ENCODE data around the gene COX7A1.

The COX7A1 gene

DNA sequence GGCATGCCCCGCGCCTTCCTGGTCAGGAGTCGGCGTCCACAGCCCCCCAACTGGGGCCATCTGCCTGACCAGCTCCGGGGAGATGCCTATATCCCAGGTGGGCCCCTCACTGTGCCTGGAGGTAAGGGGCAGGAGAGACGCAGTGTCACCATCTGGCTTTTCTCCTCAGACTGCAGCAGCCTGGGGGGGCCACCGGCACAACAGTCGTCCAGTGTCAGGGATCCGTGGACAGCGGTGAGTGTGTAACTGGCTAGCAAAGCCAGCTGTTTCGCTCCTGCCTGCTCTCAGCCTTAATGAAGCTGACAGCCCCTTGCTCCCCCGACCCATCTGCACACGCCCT is 41.1 kb downstream of the COX7A1 start:
- no peak for DNase-seq

DNA sequence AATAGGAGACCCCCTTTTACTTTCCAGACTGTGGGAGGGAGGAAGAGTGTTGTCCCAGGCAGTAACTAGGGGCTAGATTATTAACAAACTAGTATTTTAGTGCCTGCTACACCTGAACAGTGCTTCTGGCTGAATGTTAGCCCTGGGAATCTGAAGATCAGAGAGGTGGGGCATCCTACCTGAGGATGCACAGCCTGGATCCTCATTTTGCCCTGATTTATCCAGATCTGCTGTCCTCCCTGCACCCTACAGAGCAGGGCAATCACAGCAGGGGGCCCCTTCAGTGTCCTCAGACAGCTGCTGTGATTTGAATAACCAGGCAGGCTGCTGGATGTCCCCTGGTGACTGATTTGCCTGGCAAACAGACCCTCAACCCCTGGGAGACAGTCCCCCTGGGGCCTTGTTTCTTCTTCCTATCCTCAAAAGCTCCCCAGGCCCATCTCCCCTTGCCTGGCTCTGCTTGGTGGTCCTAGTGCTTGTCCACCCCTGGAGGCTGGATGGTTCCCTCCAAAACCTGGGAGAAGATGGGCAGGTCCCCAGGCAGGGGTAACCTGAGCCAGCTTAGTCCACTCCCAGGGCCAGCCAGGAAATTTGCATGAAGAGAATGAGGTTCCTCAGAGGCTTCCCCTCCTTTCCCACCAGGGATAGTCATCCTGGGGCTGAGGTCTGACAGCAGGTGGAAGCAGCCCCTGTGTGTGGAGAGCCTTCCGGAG is 41.6 kb downstream of the COX7A1 start, which contains the start of gene OVOL3:
Gene OVOL3, plus strand, starts transcription at position 657 of the 713 bp plus-strand sequence. CDS start 60 bp downstream, outside the sequence.
- no peak for DNase-seq

DNA sequence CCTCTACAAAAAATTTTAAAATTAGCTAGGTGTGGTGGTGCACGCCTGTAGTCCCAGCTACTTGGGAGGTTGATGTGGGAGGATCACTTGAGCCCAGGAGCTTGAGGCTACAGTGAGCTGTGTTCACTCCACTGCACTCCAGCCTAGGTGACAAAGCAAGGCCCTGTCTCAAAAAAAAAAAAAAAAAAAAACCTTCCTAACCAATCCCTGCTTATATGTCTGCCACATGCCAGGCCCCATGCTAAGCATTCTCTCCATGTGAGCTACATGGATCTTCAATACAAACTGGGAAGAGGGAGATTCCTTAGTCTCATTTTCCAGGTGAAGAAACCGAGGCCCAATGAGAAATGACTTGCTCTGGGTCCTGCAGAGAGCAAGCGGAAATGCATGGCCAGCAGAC is 43.6 kb downstream of the COX7A1 start:
- no peak for DNase-seq

DNA sequence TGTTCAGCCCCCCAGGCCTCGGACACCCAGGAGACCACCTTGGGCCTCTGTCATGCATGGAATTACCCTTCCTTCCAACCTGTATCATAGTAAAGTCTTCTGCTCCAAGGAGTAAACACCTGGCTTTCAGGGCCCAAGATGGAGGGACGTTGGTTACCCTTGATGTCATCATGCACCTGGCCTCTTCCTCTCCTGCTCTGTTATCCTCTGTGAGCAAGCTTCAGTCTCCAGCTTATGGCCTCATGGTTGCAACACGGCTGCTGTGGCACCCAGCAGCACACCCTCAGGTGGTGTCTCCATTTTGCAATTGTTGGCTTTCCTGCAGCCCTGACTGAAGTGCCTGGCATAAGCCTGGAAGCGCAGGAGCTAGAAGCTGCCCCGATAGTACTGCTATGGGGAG is 45.3 kb downstream of the COX7A1 start:
- DNase-seq = no peak

DNA sequence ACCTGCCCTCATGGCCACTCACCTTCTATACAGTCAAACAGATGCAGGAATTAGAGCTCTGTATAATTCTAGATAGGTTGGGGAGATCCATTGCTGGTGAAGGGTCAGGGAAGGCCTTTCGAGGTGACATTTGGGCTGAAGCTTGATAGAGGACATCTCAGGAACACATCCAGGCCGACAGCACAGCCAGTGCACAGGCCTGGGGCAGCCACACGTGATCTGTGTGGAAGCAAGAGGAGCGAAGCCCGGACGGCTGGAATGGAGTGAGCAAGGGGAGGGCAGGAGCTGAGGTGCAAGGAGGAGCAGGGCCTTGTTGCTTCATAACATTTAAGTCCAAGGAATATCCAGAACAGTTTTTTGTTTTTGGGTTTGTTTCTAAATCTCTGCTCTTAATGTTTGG is 45.8 kb downstream of the COX7A1 start:
- DNase-seq = no peak

DNA sequence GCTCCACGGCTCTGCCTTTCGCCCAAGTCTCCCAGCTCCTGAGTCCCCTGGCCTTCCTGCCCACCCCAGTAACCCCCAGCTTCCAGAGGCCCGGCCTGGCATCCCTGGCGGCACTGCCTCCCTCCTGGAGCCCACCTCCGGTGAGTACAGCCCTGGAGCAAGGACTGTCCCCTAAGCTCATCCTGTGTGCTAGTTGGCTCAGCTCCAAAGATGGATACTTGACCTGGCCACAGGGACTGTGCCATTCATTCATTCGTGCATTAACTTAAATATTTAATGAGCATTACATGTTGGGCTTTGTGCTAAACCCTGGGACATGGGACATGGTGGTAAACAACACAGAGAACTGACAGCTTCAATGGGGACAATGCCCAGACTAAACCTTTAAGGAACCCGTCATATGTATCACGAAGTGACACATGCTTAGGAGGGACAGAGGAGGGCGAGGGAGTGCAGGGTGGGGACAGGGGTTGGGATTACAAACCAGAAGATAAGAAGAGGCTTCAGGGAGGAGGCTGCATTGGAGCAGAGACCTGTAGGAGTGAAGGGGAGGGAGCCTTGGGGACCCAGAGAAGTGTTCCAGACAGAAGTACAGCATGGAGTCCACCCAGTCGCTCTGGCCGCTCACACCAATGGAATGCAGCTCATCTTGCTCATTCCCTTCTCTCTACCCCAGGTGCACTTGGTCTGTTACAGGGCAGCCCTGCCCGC is 48.2 kb downstream of the COX7A1 start:
- no peak for DNase-seq

DNA sequence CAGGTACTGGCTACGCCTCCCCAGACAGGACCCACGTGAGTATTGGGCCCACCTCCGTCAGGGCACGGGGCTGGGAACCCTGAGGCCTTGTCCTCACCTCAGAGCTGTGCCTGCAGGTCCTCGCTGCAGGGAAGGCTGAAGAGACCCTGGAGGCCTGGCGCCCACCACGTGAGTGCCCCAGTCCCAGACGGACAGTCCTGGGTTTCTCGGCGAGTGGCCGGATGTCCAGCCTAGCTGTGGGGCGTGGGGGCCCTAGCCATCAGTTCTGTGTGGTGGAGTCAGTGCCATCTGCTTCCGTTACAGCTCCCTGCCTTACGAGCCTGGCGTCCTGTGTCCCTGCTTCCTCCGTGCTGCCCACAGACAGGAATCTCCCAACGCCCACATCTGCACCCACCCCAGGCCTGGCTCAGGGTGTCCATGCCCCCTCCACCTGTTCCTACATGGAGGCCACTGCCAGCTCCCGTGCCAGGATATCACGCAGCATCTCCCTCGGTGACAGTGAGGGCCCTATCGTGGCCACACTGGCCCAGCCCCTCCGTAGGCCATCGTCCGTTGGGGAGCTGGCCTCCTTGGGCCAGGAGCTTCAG is 49.1 kb downstream of the COX7A1 start:
- DNase-seq = no peak

DNA sequence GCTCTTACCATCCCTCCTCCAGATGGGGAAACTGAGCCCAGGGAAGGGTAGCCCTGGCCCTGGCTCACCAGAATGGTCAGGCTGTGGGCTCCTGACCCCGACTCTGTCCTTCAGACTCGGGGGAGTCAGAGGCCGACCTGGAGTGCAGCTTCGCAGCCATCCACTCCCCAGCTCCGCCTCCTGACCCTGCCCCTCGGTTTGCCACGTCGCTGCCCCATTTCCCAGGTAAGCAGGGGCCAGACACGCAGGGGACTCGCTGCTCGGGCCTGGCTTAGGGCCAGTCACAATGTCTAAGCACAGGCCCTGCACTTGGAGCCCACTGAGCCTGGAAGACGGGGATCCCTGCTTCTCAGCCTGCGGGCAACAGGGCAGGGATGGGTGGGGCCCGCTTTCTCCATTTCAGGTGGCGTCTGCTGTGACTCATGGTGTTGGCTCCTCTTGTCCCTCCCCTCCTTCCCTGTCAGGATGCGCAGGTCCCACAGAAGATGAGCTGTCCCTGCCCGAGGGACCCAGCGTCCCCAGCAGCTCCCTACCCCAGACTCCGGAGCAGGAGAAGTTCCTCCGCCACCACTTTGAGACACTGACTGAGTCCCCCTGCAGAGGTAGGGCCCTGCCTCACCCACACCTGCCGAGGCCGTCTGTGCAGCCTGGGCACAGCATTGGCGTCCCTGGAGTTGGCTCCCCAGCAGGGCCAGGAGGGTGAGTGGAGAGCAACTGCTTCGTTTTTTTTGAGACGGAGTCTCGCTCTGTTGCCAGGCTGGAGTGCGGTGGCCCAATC is 50.5 kb downstream of the COX7A1 start:
- no peak for DNase-seq

Data from eye (tissue), 1 donor.